ENCODE results near the gene RGS11. TPM values are rescaled to one million over a fixed set of nuclear protein-coding genes. Genes with fewer than 3 reads are reported as not detected.
"Not testable (repeated sequence)": the region's sequence is repeated elsewhere in the genome, so short reads cannot be mapped to it uniquely, and the experiment has no call there.

The RGS11 gene
- polyA plus RNA-seq, 1 donor, result 1.4 TPM

GRCh38 chr16:280552-280951, 4.8 kb upstream of the RGS11 start, which contains the start of gene ARHGDIG:
Gene ARHGDIG (plus strand): TSS chr16:280591. CDS start chr16:280681, 90 bp downstream.
- DNase-seq, result no peak

- DNase-seq, result no peak
These were observed 4.3 kb upstream of the RGS11 start for GRCh38 chr16:280005-280460.

GRCh38 chr16:279531-279930, 3.8 kb upstream of the RGS11 start:
- DNase-seq, result no peak

GRCh38 chr16:278863-279366, 3.2 kb upstream of the RGS11 start:
- no peak for DNase-seq

GRCh38 chr16:276426-277077, 808 bp upstream of the RGS11 start:
- no peak for DNase-seq

- no peak for DNase-seq
These were observed 603 bp downstream of the RGS11 start for GRCh38 chr16:275041-275641.

GRCh38 chr16:273547-274421, 2.0 kb downstream of the RGS11 start:
- no peak for DNase-seq

GRCh38 chr16:272633-273546, 2.9 kb downstream of the RGS11 start:
- DNase-seq, result no peak

- DNase-seq, result no peak
These were observed 5.1 kb downstream of the RGS11 start for GRCh38 chr16:270381-271255.

GRCh38 chr16:269061-269796, 6.5 kb downstream of the RGS11 start:
- DNase-seq, result no peak

- no peak for DNase-seq
These were observed 7.3 kb downstream of the RGS11 start for GRCh38 chr16:268141-269053.

GRCh38 chr16:267562-267961, 8.2 kb downstream of the RGS11 start:
- DNase-seq, result not testable (repeated sequence)

GRCh38 chr16:266258-267164, 9.2 kb downstream of the RGS11 start:
- no peak for DNase-seq

- no peak for DNase-seq
These were observed 10.0 kb downstream of the RGS11 start for GRCh38 chr16:265711-266110.

GRCh38 chr16:265002-265529, 10.7 kb downstream of the RGS11 start:
- DNase-seq, result no peak

- DNase-seq, result no peak
These were observed 11.2 kb downstream of the RGS11 start for GRCh38 chr16:264440-264951.

GRCh38 chr16:263944-264343, 11.8 kb downstream of the RGS11 start:
- no peak for DNase-seq
